B cell (primary cell): ENCODE results near the gene CDCA7.

Experiments
- CTCF ChIP-seq: fragments of 200-600 bp; IDR thresholded peaks from one replicate; pipeline ENCODE4 v1.8.0; 2022; ENCODE audit warnings: antibody characterized with exemption, mild to moderate bottlenecking
- EZH2 ChIP-seq: IDR thresholded peaks from 2 replicates; pipeline ENCODE4 v1.6.1; 2012; ENCODE audit warnings: borderline replicate concordance, low read depth, mild to moderate bottlenecking, moderate library complexity, low read length; ENCODE audit not compliant: insufficient read depth, poor library complexity, severe bottlenecking

GRCh38 chr2:173415431-173416381, 61.0 kb downstream of the CDCA7 start:
- TF ChIP-seq CTCF (no peak), EZH2 (no peak)
